Right lobe of liver (tissue), 6 donors: ENCODE data around the gene R3HDM4. TPM values are rescaled to one million over a fixed set of nuclear protein-coding genes. Genes with fewer than 3 reads are reported as not detected.

Experiments
- ATAC-seq, 4 donors: fragments of 200-7000 bp; cut with Tn5 transposase; one replicate each; pipeline ENCODE4 v1.9.1; 2020; ENCODE audit warnings: mild to moderate bottlenecking in 4 of 4, moderate library complexity in 4 of 4
- DNase-seq, 3 donors: peaks; one replicate each; pipeline ENCODE4 v3.0.0-alpha.2; 2020
- H3K27ac ChIP-seq, 3 donors: fragments of 200-600 bp; one replicate each; pipeline ENCODE4 v1.8.0; 2022
- H3K27me3 ChIP-seq, 2 donors: fragments of 200-600 bp; one replicate each; pipeline ENCODE4 v1.8.0; 2022
- H3K36me3 ChIP-seq, 4 donors: fragments of 200-600 bp; sonication (generic) in 1 of 4; one replicate each; pipeline versions ENCODE4 v1.5.1 to v1.8.0; 2017 to 2022; ENCODE audit warnings: control low read depth in 1 of 4
- H3K4me1 ChIP-seq, 4 donors: fragments of 200-600 bp; sonication (generic) in 1 of 4; one replicate each; pipeline versions ENCODE4 v1.5.1 to v1.8.0; 2017 to 2022; ENCODE audit warnings: control low read depth in 1 of 4
- H3K4me3 ChIP-seq, 3 donors: fragments of 200-600 bp; one replicate each; pipeline ENCODE4 v1.8.0; 2022
- H3K9me3 ChIP-seq, 4 donors: fragments of 200-600 bp; sonication (generic) in 1 of 4; one replicate each; pipeline versions ENCODE4 v1.5.1 to v1.8.0; 2017 to 2022; ENCODE audit warnings: control low read depth in 1 of 4
- CTCF ChIP-seq, 4 donors: fragments of 200-600 bp in 3 of 4; fragments of 450-650 bp in 1 of 4; IDR thresholded peaks; one replicate each; pipeline versions ENCODE4 v1.5.1 to v1.8.0; 2016 to 2022; ENCODE audit warnings: antibody characterized with exemption in 4 of 4, mild to moderate bottlenecking in 2 of 4
- POLR2A ChIP-seq: fragments of 450-650 bp; IDR thresholded peaks from one replicate; pipeline ENCODE4 v1.6.1; 2017; ENCODE audit warnings: antibody characterized with exemption, mild to moderate bottlenecking
- WGBS: methylation state at CpG from one replicate; pipeline ENCODE4 v1.1.6; 2018; ENCODE audit warnings: low coverage, low lambda C conversion rate; ENCODE audit not compliant: insufficient coverage; ENCODE audit errors: missing lambda C conversion rate; 5-methylcytosine and 5-hydroxymethylcytosine counted together
- intact Hi-C, 2 donors: fragments of 100-400 bp; cut with DNase I; formaldehyde crosslinking; loops; one replicate each; pipeline versions ENCODE4 v1.11.2 to v1.14.1; 2022
- total RNA-seq, 6 experiments: library from RNA; depleted of rRNA in 2 of 6; stranded (reverse); fragments of >200 nt in 2 of 6; fragmentation: NEBNext Ultra II Directional in 3 of 6; extraction: Animal tissue kit (Norgen Biotek cat#: 25700) in 3 of 6; gene quantifications; one replicate each; pipeline versions ENCODE4 v1.1.0 to v1.2.4, GENCODE V29; 2016 to 2023
- donor health status: DM: no; HTN: yes; CAD: no.
- donor health status: DM: no; HTN: no; CAD: no.
- donor health status: DM: no; HTN: no; CAD: no.
- donor health status: DM: no; HTN: yes; CAD: no.
- donor health status: DM: no; HTN: yes; CAD: no.

The R3HDM4 gene
- total RNA-seq, 6 experiments from 2014 or later: 14.5 to 28.2 (median 20.5) TPM

GRCh38 chr19:911197-912033 is 1.6 kb downstream of the R3HDM4 start:
- ATAC-seq (peak in 1 of 4 donors; percentile 6), DNase-seq (peak in 1 of 3 donors; percentile 52)
- Histone ChIP-seq H3K4me1 (no peaks in the 10 kb centered on the region), H3K4me3 (no peak overlapping the region), H3K27me3 (no peaks in the 10 kb centered on the region), H3K27ac (no peak overlapping the region), H3K9me3 (no peaks in the 10 kb centered on the region), H3K36me3 (no peaks in the 10 kb centered on the region)
- TF ChIP-seq CTCF (IDR thresholded peaks at IDR 0.05) (no peak), POLR2A (no peak)
- intact Hi-C loops: no loop called here
- WGBS: 84% methylated on average over 21 of the region's 54 CpGs

DNA sequence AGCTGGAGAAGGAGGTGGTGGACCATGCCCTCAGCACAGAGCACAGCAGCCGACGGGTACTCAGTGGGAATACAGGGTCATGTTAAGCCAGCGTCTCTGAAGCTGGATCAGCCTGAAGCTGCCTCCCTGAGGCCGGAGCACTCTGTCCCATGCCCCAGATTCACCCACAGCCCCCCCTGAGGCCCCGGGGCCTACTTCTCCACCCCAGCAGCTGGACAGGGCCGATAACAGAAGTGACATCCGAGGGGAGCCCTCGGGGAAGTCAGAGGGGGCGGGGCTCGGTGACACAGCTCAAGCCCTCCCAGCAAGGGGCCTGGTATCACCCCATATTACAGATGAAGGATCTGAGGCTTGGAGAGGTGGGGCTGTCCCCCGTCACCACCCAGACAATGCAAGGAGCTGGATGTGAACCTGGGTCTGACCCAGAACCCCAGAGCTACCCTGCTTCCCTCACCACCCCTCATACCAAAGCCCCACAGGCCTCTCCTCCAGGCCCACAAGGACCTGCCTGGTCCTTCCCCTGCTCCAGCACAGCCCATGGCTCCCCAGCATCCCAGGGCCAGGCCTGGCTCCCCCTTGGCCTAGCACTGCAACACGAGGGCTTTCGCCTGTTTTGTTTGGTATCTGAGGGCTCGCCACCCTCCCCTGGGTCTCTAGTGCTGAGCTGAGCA is 5.7 kb downstream of the R3HDM4 start:
- H3K4me1 ChIP-seq: peaks cover 0 to 6% (median 0%) of the 10 kb centered on the region in 4 donors
- DNase-seq: peak in 1 of 3 donors; percentile 64
- intact Hi-C loops: no loop called here

GRCh38 chr19:906480-906879 is 6.5 kb downstream of the R3HDM4 start:
- Histone ChIP-seq H3K9me3 (no peaks in the 10 kb centered on the region), H3K4me3 (no peak overlapping the region), H3K4me1 (peaks cover 0 to 11% (median 0%) of the 10 kb centered on the region in 4 donors), H3K27ac (no peak overlapping the region), H3K27me3 (no peaks in the 10 kb centered on the region), H3K36me3 (no peaks in the 10 kb centered on the region)
- 81% methylated on average over 3 of the region's 7 CpGs for WGBS
- DNase-seq (no peak), ATAC-seq (no peak)
- TF ChIP-seq CTCF (IDR thresholded peaks at IDR 0.05): no peak
- TF ChIP-seq POLR2A: no peak
- intact Hi-C loops: no loop called here

More for the DNA sequence above, 5.7 kb downstream of the R3HDM4 start:
- 67% methylated on average over 1 of the region's 14 CpGs for WGBS
- TF ChIP-seq CTCF (IDR thresholded peaks at IDR 0.05): no peak
- no peak for TF ChIP-seq POLR2A
- Histone ChIP-seq H3K4me3 (no peak overlapping the region), H3K27ac (no peak overlapping the region), H3K36me3 (no peaks in the 10 kb centered on the region), H3K9me3 (no peaks in the 10 kb centered on the region), H3K27me3 (no peaks in the 10 kb centered on the region)
- peak in 2 of 4 donors; percentile 13 to 18 for ATAC-seq

GRCh38 chr19:904545-904944 is 8.5 kb downstream of the R3HDM4 start:
- H3K4me3 ChIP-seq: no peak overlapping the region
- H3K27ac ChIP-seq: no peak overlapping the region
- TF ChIP-seq POLR2A: no peak
- no peak for TF ChIP-seq CTCF (IDR thresholded peaks at IDR 0.05)
- no peaks in the 10 kb centered on the region for H3K36me3 ChIP-seq
- no peaks in the 10 kb centered on the region for H3K9me3 ChIP-seq
- ATAC-seq: no peak
- no peak for DNase-seq
- peaks cover 0 to 11% (median 0%) of the 10 kb centered on the region in 4 donors for H3K4me1 ChIP-seq
- intact Hi-C loops: no loop called here
- 91% methylated on average over 4 of the region's 8 CpGs for WGBS
- H3K27me3 ChIP-seq: no peaks in the 10 kb centered on the region
